Tibial artery (tissue), 4 donors: ENCODE results near the gene BDKRB1.

Source experiments
- DNase-seq, 2 donors: peaks; one replicate each; pipeline ENCODE4 v3.0.0-alpha.2; 2019
- H3K27ac ChIP-seq, 2 donors: fragments of 200-600 bp; sonication (generic) in 1 of 2; 1 replicate in 1 of 2; 2 replicates in 1 of 2; pipeline ENCODE4 v1.5.1; 2018 to 2019; ENCODE audit warnings: mild to moderate bottlenecking in 1 of 2
- H3K27me3 ChIP-seq, 2 donors: fragments of 200-600 bp; sonication (generic) in 1 of 2; one replicate each; pipeline versions ENCODE4 v1.5.1 to v1.6.0; 2016 to 2019
- H3K36me3 ChIP-seq, 3 donors: fragments of 200-600 bp; sonication (generic) in 2 of 3; one replicate each; pipeline ENCODE4 v1.5.1; 2016 to 2019; ENCODE audit warnings: mild to moderate bottlenecking in 2 of 3
- H3K4me1 ChIP-seq, 4 donors: fragments of 200-600 bp; sonication (generic) in 2 of 4; 1 replicate in 3 of 4; 2 replicates in 1 of 4; pipeline ENCODE4 v1.5.1; 2016 to 2019
- H3K4me3 ChIP-seq, 2 donors: fragments of 200-600 bp; sonication (generic) in 1 of 2; 1 replicate in 1 of 2; 2 replicates in 1 of 2; pipeline ENCODE4 v1.5.1; 2018 to 2019; ENCODE audit warnings: mild to moderate bottlenecking in 2 of 2
- H3K9me3 ChIP-seq, 3 donors: fragments of 200-600 bp; sonication (generic) in 1 of 3; one replicate each; pipeline ENCODE4 v1.5.1; 2016 to 2019
- intact Hi-C: fragments of 100-400 bp; cut with DNase I; formaldehyde crosslinking; loops from one replicate; pipeline ENCODE4 v1.15.0; 2023; ENCODE audit warnings: low total_unique reads
- TF ChIP-seq, protein P1 (sequence below), 2 experiments: fragments of 200-600 bp in 1 of 2; fragments of 450-650 bp in 1 of 2; IDR thresholded peaks; one replicate each; pipeline ENCODE4 v1.5.1; 2017 to 2019; ENCODE audit warnings: antibody characterized with exemption in 2 of 2, mild to moderate bottlenecking in 1 of 2, moderate library complexity in 1 of 2

The BDKRB1 gene

DNA sequence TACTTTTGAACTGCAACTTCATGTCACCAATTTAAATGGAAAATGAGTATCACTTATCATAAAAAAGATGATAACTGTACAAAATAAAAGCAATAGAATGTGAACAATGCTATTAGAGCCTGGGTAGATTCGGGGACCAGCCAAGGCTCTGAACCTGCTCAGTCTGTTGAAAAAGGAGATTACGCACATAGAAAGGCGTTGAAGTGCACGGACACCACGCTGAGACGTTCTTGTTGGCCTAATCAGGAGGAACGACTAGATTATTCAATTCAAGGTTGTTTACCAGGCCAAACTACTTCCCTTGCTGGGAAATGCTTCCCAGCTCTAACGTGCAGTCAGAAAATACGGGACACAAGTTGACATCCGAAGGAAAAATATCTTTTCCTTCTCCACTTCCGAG, 23.5 kb upstream of the BDKRB1 start:
- Histone ChIP-seq H3K9me3 (peaks cover 0 to 12% (median 9%) of the 10 kb centered on the region in 3 donors), H3K27me3 (no peaks in the 10 kb centered on the region), H3K36me3 (no peaks in the 10 kb centered on the region), H3K4me1 (no peaks in the 10 kb centered on the region), H3K4me3 (no peak overlapping the region), H3K27ac (no peak overlapping the region)
- TF ChIP-seq, protein P1, sequence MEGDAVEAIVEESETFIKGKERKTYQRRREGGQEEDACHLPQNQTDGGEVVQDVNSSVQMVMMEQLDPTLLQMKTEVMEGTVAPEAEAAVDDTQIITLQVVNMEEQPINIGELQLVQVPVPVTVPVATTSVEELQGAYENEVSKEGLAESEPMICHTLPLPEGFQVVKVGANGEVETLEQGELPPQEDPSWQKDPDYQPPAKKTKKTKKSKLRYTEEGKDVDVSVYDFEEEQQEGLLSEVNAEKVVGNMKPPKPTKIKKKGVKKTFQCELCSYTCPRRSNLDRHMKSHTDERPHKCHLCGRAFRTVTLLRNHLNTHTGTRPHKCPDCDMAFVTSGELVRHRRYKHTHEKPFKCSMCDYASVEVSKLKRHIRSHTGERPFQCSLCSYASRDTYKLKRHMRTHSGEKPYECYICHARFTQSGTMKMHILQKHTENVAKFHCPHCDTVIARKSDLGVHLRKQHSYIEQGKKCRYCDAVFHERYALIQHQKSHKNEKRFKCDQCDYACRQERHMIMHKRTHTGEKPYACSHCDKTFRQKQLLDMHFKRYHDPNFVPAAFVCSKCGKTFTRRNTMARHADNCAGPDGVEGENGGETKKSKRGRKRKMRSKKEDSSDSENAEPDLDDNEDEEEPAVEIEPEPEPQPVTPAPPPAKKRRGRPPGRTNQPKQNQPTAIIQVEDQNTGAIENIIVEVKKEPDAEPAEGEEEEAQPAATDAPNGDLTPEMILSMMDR (IDR thresholded peaks at IDR 0.05) = no peak
- intact Hi-C loops = loop anchor here (5.0 kb wide), 1 partner anchor 415 kb away; no protein-coding TSS in a partner anchor
- DNase-seq = no peak

DNA sequence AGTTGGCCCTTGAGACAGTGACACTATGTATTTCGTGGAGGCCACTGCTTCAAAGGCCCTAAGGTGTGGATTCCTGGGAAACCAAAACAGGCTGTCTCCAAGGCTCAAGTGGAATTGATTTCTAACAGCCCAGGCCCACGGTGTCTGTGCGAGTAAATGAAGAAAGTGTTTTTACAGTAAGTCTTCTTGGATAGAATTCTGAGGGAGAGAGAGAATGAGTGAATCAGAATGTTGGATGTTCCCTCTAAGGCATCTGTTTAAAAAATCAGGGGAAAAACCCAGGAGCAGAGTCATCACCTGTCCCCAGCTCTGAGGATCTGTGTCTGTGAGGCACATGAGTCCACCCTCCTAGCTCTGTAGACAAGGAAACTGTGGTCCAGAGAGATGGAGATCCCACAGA, 22.3 kb upstream of the BDKRB1 start:
- Histone ChIP-seq H3K9me3 (peaks cover 0 to under 1% (median 0%) of the 10 kb centered on the region in 3 donors), H3K4me3 (no peak overlapping the region), H3K27me3 (peaks cover 0 to under 1% of the 10 kb centered on the region in 2 donors), H3K27ac (no peak overlapping the region), H3K36me3 (no peaks in the 10 kb centered on the region), H3K4me1 (no peaks in the 10 kb centered on the region)
- TF ChIP-seq, protein P1 (IDR thresholded peaks at IDR 0.05) = no peak
- no peak for DNase-seq
- intact Hi-C loops = loop anchor here (5.0 kb wide), 1 partner anchor 414 kb away; no protein-coding TSS in a partner anchor

DNA sequence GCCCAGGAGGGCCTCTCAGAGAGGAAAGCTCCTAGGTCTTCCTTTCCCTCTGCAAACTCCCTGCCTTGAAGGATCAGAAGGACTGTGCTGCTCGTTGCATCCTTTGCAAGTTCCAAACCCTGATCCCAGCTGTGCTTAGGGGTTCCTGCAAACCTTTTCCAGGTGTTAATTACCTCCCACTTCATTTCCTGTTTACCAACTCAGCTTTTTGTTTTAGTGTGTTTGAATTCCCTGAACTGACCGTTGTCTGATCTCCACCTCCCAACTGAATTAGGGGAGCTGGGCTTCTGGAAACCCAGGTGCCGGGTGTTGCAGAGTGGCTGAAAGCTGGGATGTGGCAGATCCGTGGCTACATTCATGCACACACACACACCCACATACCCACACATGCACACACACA, 20.6 kb upstream of the BDKRB1 start:
- Histone ChIP-seq H3K4me3 (no peak overlapping the region), H3K36me3 (no peaks in the 10 kb centered on the region), H3K27ac (no peak overlapping the region), H3K9me3 (no peaks in the 10 kb centered on the region), H3K4me1 (no peaks in the 10 kb centered on the region), H3K27me3 (peaks cover 0 to 12% of the 10 kb centered on the region in 2 donors)
- DNase-seq = no peak
- TF ChIP-seq, protein P1 (IDR thresholded peaks at IDR 0.05) = no peak
- intact Hi-C loops = no loop called here

DNA sequence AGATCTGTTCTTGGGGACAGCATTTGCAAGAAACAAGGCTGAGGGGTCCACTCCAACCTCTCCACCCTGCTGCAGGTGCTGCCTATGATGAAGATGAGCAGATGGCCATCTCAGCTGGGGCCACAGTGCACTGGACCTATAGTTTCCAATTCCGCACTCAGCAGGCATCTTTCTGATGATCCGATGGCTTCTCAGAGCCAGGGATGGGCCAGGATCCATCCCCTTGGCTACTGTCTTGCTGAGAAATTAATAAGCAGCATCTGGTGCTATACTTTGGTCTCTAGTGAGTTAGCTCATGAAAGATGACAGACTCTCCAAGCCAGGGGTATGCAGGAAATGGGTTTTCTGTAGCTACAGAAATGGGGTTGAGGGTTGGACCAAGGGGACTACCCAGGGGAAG, 18.4 kb upstream of the BDKRB1 start:
- no peaks in the 10 kb centered on the region for H3K9me3 ChIP-seq
- intact Hi-C loops = no loop called here
- H3K4me3 ChIP-seq = no peak overlapping the region
- H3K4me1 ChIP-seq = no peaks in the 10 kb centered on the region
- TF ChIP-seq, protein P1 (IDR thresholded peaks at IDR 0.05) = no peak
- peaks cover 0 to 16% of the 10 kb centered on the region in 2 donors for H3K27me3 ChIP-seq
- H3K27ac ChIP-seq = no peak overlapping the region
- DNase-seq = no peak
- no peaks in the 10 kb centered on the region for H3K36me3 ChIP-seq

DNA sequence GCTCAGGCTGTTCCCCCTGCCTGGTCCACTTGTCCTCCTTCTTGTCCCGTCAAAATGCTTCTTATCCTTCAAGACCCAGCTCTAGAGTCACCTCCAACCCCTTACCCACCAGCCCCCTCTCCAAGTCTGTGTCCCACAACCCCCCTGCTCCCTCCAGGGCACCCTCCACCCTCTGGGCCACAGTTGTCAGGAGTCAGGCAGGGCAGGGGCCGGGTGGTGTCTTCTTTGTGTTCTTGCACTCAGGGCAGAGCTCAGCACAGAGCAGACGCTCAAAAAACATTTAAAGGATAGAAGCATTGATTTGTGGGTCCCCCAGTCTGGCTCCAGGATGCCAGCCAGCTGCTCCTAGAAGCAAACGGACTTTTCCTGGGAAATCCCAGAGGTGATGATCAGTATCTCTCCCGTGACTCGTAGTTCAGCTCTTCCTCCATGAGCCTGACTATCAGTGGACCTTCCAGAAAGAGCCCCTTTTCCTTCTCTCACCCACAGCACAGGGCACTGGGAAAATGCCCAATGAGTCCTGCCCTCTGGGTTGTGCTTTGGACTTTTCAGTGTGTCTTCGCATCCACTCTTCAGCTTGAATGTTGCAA, 17.2 kb upstream of the BDKRB1 start:
- Histone ChIP-seq H3K27ac (no peak overlapping the region), H3K36me3 (no peaks in the 10 kb centered on the region), H3K4me3 (no peak overlapping the region), H3K9me3 (no peaks in the 10 kb centered on the region), H3K27me3 (peaks cover 0 to 16% of the 10 kb centered on the region in 2 donors), H3K4me1 (no peaks in the 10 kb centered on the region)
- intact Hi-C loops = no loop called here
- TF ChIP-seq, protein P1 (IDR thresholded peaks at IDR 0.05) = no peak
- DNase-seq = no peak
